ENCODE measurements around the gene EDC3. TPM values are rescaled to one million over a fixed set of nuclear protein-coding genes. Genes with fewer than 3 reads are reported as not detected.

The EDC3 gene
- total and polyA plus RNA-seq, 9 of the 15 experiments (the other 6 are each of a cell fraction or from before 2014, with no cell fraction given) = 11.7 to 63.9 (median 32.8) TPM

GRCh38 chr15:74626752-74627692, 68.8 kb downstream of the EDC3 start:
- intact Hi-C loops (cut with micrococcal nuclease) = no loop called here
- Histone ChIP-seq H3K9ac (ENCODE audit: insufficient read depth in 1 of 2, low read depth in 2 of 2, low read length in 2 of 2) (no peak overlapping the region), H2AFZ (ENCODE audit: low read depth, low read length) (no peak overlapping the region), H3K9me1 (ENCODE audit: control insufficient read depth, insufficient read depth, low read length) (peaks cover 6% of the 10 kb centered on the region), H3K79me2 (ENCODE audit: control insufficient read depth, insufficient read depth, low read length) (peaks cover under 1% of the 10 kb centered on the region; the same call in 1 of the 3 replicates), H3K36me3 (ENCODE audit: control insufficient read depth, insufficient read depth, low read length) (peaks cover 99% of the 10 kb centered on the region), H3K27me3 (ENCODE audit: control insufficient read depth in 2 of 2, insufficient read depth in 2 of 2, low read length in 2 of 2) (no peaks in the 10 kb centered on the region), H3K4me2 (ENCODE audit: insufficient read depth, low read length) (no peak overlapping the region), H3K27ac (ENCODE audit: extremely low read depth, low read depth, low read length) (no peak overlapping the region; the same call in 2 of the 3 replicates), H3K4me3 (no peak overlapping the region), H4K20me1 (replicated peaks; ENCODE audit: control insufficient read depth, insufficient read depth, low read length) (peaks cover 22% of the 10 kb centered on the region), H3K9me3 (replicated peaks; ENCODE audit: control insufficient read depth, insufficient read depth, low read depth, low read length) (no peaks in the 10 kb centered on the region), H3K4me1 (replicated peaks in 1 of 2; ENCODE audit: control insufficient read depth in 2 of 2, insufficient read depth in 2 of 2, low read length in 2 of 2) (peaks cover 0 to under 1% of the 10 kb centered on the region in 2 experiments; a peak in 2 of 5 replicates)
- no TSS peak for BruUV-seq (replicated peaks)
- ChIA-PET POLR2A (interaction anchor here (0.5 to 2.0 kb wide), 11 partner anchors 9 to 1657 kb away, joined by 3 to 19 read pairs (median 3); partner anchors contain the start of gene CLK3), CTCF (ENCODE audit: low intra/inter-chr PET ratio) (no interaction called here)
- no peak for ATAC-seq
- DNase-seq (ENCODE audit: extremely low read depth in 1 of 4, low spot score in 3 of 4) = no peak
- WGBS (ENCODE audit: insufficient coverage, low coverage, missing lambda C conversion rate) = 89% methylated on average over 10 of the region's 10 CpGs
- no peak for FAIRE-seq
- TF ChIP-seq POLR2AphosphoS2 (IDR thresholded peaks at IDR 0.05; ENCODE audit: low read length) (peak; percentile 58; the same call in 1 of the 2 replicates), ELF4 (CRISPR knock-in tag; IDR thresholded peaks at IDR 0.05) (no peak), POLR2G (IDR thresholded peaks at IDR 0.05; ENCODE audit: low read depth, low read length) (0 out of 2 replicates have a peak, but pooled peaks have one; percentile 32)
- in situ Hi-C loops (cut with MboI) = no loop called here

- in situ Hi-C loops (cut with MboI) = no loop called here
- Histone ChIP-seq H3K27ac (ENCODE audit: extremely low read depth, low read depth, low read length) (no peak overlapping the region; the same call in 2 of the 3 replicates), H3K4me1 (replicated peaks in 1 of 2; ENCODE audit: control insufficient read depth in 2 of 2, insufficient read depth in 2 of 2, low read length in 2 of 2) (peaks cover 0 to 6% of the 10 kb centered on the region in 2 experiments; a peak in 2 of 5 replicates), H2AFZ (ENCODE audit: low read depth, low read length) (no peak overlapping the region), H3K9me1 (ENCODE audit: control insufficient read depth, insufficient read depth, low read length) (peaks cover 5% of the 10 kb centered on the region), H3K9me3 (replicated peaks; ENCODE audit: control insufficient read depth, insufficient read depth, low read depth, low read length) (no peaks in the 10 kb centered on the region), H3K27me3 (ENCODE audit: control insufficient read depth in 2 of 2, insufficient read depth in 2 of 2, low read length in 2 of 2) (no peaks in the 10 kb centered on the region), H3K9ac (ENCODE audit: insufficient read depth in 1 of 2, low read depth in 2 of 2, low read length in 2 of 2) (no peak overlapping the region), H3K36me3 (ENCODE audit: control insufficient read depth, insufficient read depth, low read length) (peaks cover 99% of the 10 kb centered on the region), H3K4me2 (ENCODE audit: insufficient read depth, low read length) (no peak overlapping the region), H3K4me3 (no peak overlapping the region), H4K20me1 (replicated peaks; ENCODE audit: control insufficient read depth, insufficient read depth, low read length) (peaks cover 23% of the 10 kb centered on the region), H3K79me2 (ENCODE audit: control insufficient read depth, insufficient read depth, low read length) (peaks cover 7% of the 10 kb centered on the region; the same call in 2 of the 3 replicates)
- no peak for TF ChIP-seq HMGN3 (IDR thresholded peaks at IDR 0.05; ENCODE audit: borderline replicate concordance, extremely low read depth, insufficient read length, low read depth, low read length)
- no peak for TF ChIP-seq PRPF4 (IDR thresholded peaks at IDR 0.05; ENCODE audit: insufficient read depth, low read depth, low read length, poor library complexity, severe bottlenecking)
- no peak for TF ChIP-seq ZNF197 (CRISPR knock-in tag; IDR thresholded peaks at IDR 0.05; ENCODE audit: low read depth)
- TF ChIP-seq ZBTB33 (CRISPR knock-in tag; IDR thresholded peaks at IDR 0.05) = no peak
- FAIRE-seq = no peak
- DNase-seq (ENCODE audit: extremely low read depth in 1 of 4, low spot score in 3 of 4) = no peak
- intact Hi-C loops (cut with micrococcal nuclease) = no loop called here
- ChIA-PET POLR2A (interaction anchor here (0.6 to 2.0 kb wide), 8 partner anchors 9 to 1656 kb away, joined by 3 to 19 read pairs (median 4); partner anchors contain the start of gene CLK3), CTCF (ENCODE audit: low intra/inter-chr PET ratio) (no interaction called here)
- 97% methylated on average over 7 of the region's 7 CpGs for WGBS (ENCODE audit: insufficient coverage, low coverage, missing lambda C conversion rate)
- ATAC-seq = no peak
- no TSS peak for BruUV-seq (replicated peaks)
Measured at GRCh38 chr15:74626336-74626735, 69.5 kb downstream of the EDC3 start.

Measured in K562 (cell line).